HCT116 (cell line): ENCODE results near the gene MISP3. TPM values are rescaled to one million over a fixed set of nuclear protein-coding genes. Genes with fewer than 3 reads are reported as not detected.

Experiments
- ATAC-seq: fragments of 200-7000 bp; cut with Tn5 transposase; 2 replicates; pipeline ENCODE4 v1.9.1; 2020; ENCODE audit warnings: mild to moderate bottlenecking, moderate library complexity
- BruUV-seq: library from RNA; stranded (reverse); fragments of 400-500 nt; replicated peaks from 2 replicates; lab custom pipeline; 2021; lab: Mats Ljungman, UMichigan
- CTCF ChIA-PET: fragments of 300-600 bp; sonication (Branson Sonifier 250); formaldehyde crosslinking; loops from one replicate; lab custom pipeline; 2021; ENCODE audit warnings: antibody characterized with exemption; lab: Charles Lee
- POLR2A ChIA-PET: fragments of 300-600, 350-600 bp; sonication (Branson Sonifier 250); formaldehyde crosslinking; loops from one replicate; lab custom pipeline; 2021; ENCODE audit warnings: antibody characterized with exemption; lab: Charles Lee
- RAD21 ChIA-PET, 2 experiments: fragments of 300-600 bp; sonication (Branson Sonifier 250); formaldehyde crosslinking; loops; one replicate each; lab custom pipeline; 2023; ENCODE audit warnings: low total read pairs in 2 of 2; ENCODE audit not compliant: uncharacterized antibody in 2 of 2, unreplicated experiment in 2 of 2, low non-redundant PET in 1 of 2; lab: Charles Lee
- DNase-seq: peaks from one replicate; pipeline ENCODE4 v3.0.0-alpha.2; 2010; ENCODE audit warnings: low read depth, low spot score
- H2AFZ ChIP-seq: fragments of 200-600 bp; shearing (Covaris generic), sonication (generic); 2 replicates; pipeline ENCODE4 v1.6.1; 2017; ENCODE audit warnings: low read depth, mixed run types, mixed read lengths, antibody characterized with exemption, low read length; ENCODE audit not compliant: poor library complexity, severe bottlenecking
- H3K27ac ChIP-seq: 2 replicates; pipeline ENCODE4 v1.5.1; 2012; ENCODE audit warnings: low read depth, low read length
- H3K27me3 ChIP-seq: fragments of 200-600 bp; sonication (generic); 2 replicates; pipeline ENCODE4 v1.6.1; 2016; ENCODE audit warnings: mixed run types, low read length, mixed read lengths; ENCODE audit not compliant: insufficient read depth
- H3K36me3 ChIP-seq, 2 experiments: fragments of 200-500 bp in 1 of 2; fragments of 200-600 bp in 1 of 2; sonication (Bioruptor generic) in 1 of 2; sonication (generic) in 1 of 2; 2 replicates each; pipeline versions ENCODE4 v1.5.1 to v1.6.1; 2014 to 2016; ENCODE audit warnings: low read length in 2 of 2, inconsistent platforms in 1 of 2, mixed read lengths in 1 of 2, mixed run types in 1 of 2; ENCODE audit not compliant: insufficient read depth in 2 of 2, control insufficient read depth in 1 of 2
- H3K4me1 ChIP-seq, 2 experiments: fragments of 200-600 bp in 1 of 2; sonication (generic) in 1 of 2; 2 replicates each; pipeline versions ENCODE4 v1.5.1 to v1.6.1; 2012 to 2017; ENCODE audit warnings: low read length in 2 of 2, inconsistent platforms in 1 of 2, mild to moderate bottlenecking in 1 of 2, mixed read lengths in 1 of 2, mixed run types in 1 of 2, moderate library complexity in 1 of 2; ENCODE audit not compliant: insufficient read depth in 2 of 2, control insufficient read depth in 1 of 2
- H3K4me2 ChIP-seq: fragments of 200-600 bp; sonication (generic); 2 replicates; pipeline ENCODE4 v1.6.1; 2017; ENCODE audit warnings: mixed run types, low read length, mixed read lengths
- H3K4me3 ChIP-seq, 2 experiments: fragments of 200-600 bp in 1 of 2; sonication (generic) in 1 of 2; replicated peaks in 1 of 2; 2 replicates each; pipeline ENCODE4 v1.5.1; 2011 to 2016; ENCODE audit warnings: low read length in 2 of 2, control low read depth in 1 of 2, low read depth in 1 of 2, mild to moderate bottlenecking in 1 of 2, mixed read lengths in 1 of 2, mixed run types in 1 of 2
- H3K79me2 ChIP-seq: fragments of 200-600 bp; sonication (generic); 2 replicates; pipeline ENCODE4 v1.6.1; 2017; ENCODE audit warnings: mild to moderate bottlenecking, mixed run types, low read length, moderate library complexity, mixed read lengths; ENCODE audit not compliant: insufficient read depth
- H3K9ac ChIP-seq: fragments of 200-600 bp; sonication (generic); 2 replicates; pipeline ENCODE4 v1.6.1; 2016; ENCODE audit warnings: low read length, mixed read lengths
- H3K9me2 ChIP-seq: fragments of 200-600 bp; sonication (generic), shearing (Covaris generic); 2 replicates; pipeline ENCODE4 v1.6.1; 2017; ENCODE audit warnings: mixed run types, mild to moderate bottlenecking, moderate library complexity; ENCODE audit not compliant: insufficient read depth
- H3K9me3 ChIP-seq, 2 experiments: fragments of 200-500 bp in 1 of 2; fragments of 200-600 bp in 1 of 2; sonication (Bioruptor generic) in 1 of 2; sonication (generic) in 1 of 2; 2 replicates each; pipeline ENCODE4 v1.6.1; 2014 to 2017; ENCODE audit warnings: low read length in 2 of 2, mixed read lengths in 2 of 2, inconsistent platforms in 1 of 2, low read depth in 1 of 2, mild to moderate bottlenecking in 1 of 2, mixed run types in 1 of 2, moderate library complexity in 1 of 2; ENCODE audit not compliant: control insufficient read depth in 1 of 2, insufficient read depth in 1 of 2
- H4K20me1 ChIP-seq: fragments of 200-600 bp; sonication (generic), shearing (Covaris generic); 2 replicates; pipeline ENCODE4 v1.6.1; 2017; ENCODE audit warnings: mixed run types, mild to moderate bottlenecking, moderate library complexity; ENCODE audit not compliant: insufficient read depth
- CEBPB ChIP-seq: IDR thresholded peaks from 2 replicates; pipeline ENCODE4 v1.6.1; 2012; ENCODE audit warnings: low read depth
- EGR1 ChIP-seq: IDR thresholded peaks from 2 replicates; pipeline ENCODE4 v1.6.1; 2012; ENCODE audit warnings: low read depth
- EZH2 ChIP-seq: fragments of 200-600 bp; sonication (generic); IDR thresholded peaks from 2 replicates; pipeline ENCODE4 v1.6.1; 2017; ENCODE audit warnings: antibody characterized with exemption, mixed run types
- FOSL1 ChIP-seq: IDR thresholded peaks from 2 replicates; pipeline ENCODE4 v1.6.1; 2012; ENCODE audit warnings: low read depth
- POLR2A ChIP-seq: IDR thresholded peaks from 2 replicates; pipeline ENCODE4 v1.7.0; 2011; ENCODE audit warnings: borderline replicate concordance; ENCODE audit not compliant: insufficient read depth, insufficient read length; ENCODE audit errors: extremely low read depth
- POLR2AphosphoS5 ChIP-seq: IDR thresholded peaks from 2 replicates; pipeline ENCODE4 v1.6.1; 2011; ENCODE audit warnings: mild to moderate bottlenecking, low read depth, low read length, moderate library complexity
- RAD21 ChIP-seq: IDR thresholded peaks from 2 replicates; pipeline ENCODE4 v1.6.1; 2012; ENCODE audit warnings: low read depth, mild to moderate bottlenecking
- SIN3A ChIP-seq: IDR thresholded peaks from 2 replicates; pipeline ENCODE4 v1.6.1; 2012; ENCODE audit warnings: low read depth
- TCF7L2 ChIP-seq: IDR thresholded peaks from 2 replicates; pipeline ENCODE4 v1.7.0; 2011; ENCODE audit warnings: borderline replicate concordance, inconsistent platforms; ENCODE audit not compliant: insufficient read depth, insufficient read length; ENCODE audit errors: extremely low read depth
- YY1 ChIP-seq: IDR thresholded peaks from 2 replicates; pipeline ENCODE4 v1.6.1; 2011; ENCODE audit warnings: low read length, low read depth, moderate library complexity, mild to moderate bottlenecking; ENCODE audit not compliant: insufficient replicate concordance; ENCODE audit errors: extremely low read depth
- ZFX ChIP-seq: fragments of 450-650 bp; IDR thresholded peaks from 2 replicates; pipeline ENCODE4 v1.6.1; 2017
- ZNF274 ChIP-seq: fragments of 200-500 bp; sonication (Bioruptor generic); IDR thresholded peaks from 2 replicates; pipeline ENCODE4 v1.6.1; 2014; ENCODE audit warnings: mild to moderate bottlenecking, low read depth, low read length, inconsistent platforms
- intact Hi-C: fragments of 100-400 bp; cut with micrococcal nuclease; formaldehyde crosslinking; loops from 2 replicates; pipeline ENCODE4 v1.10.0; 2022
- total RNA-seq: library from RNA; stranded (reverse); gene quantifications from one replicate; pipeline ENCODE4 v1.2.1, GENCODE V29; 2021; ENCODE audit not compliant: unreplicated experiment
- TF ChIP-seq, protein P1 (sequence below): IDR thresholded peaks from 2 replicates; pipeline ENCODE4 v1.6.1; 2012; ENCODE audit warnings: low read depth
- TF ChIP-seq, protein P2 (sequence below): IDR thresholded peaks from 2 replicates; pipeline ENCODE4 v1.6.1; 2012
- TF ChIP-seq, protein P3 (sequence below): IDR thresholded peaks from 2 replicates; pipeline ENCODE4 v1.6.1; 2011; ENCODE audit warnings: mild to moderate bottlenecking, low read length, moderate library complexity; ENCODE audit not compliant: insufficient replicate concordance; ENCODE audit errors: extremely low read depth
- TF ChIP-seq, protein P4 (sequence below), 3 experiments: fragments of 200-600 bp in 1 of 3; sonication (generic) in 1 of 3; IDR thresholded peaks in 2 of 3; conservative IDR thresholded peaks in 1 of 3; 2 replicates each; pipeline ENCODE4 v1.5.1; 2012 to 2017; ENCODE audit warnings: low read depth in 2 of 3, low read length in 2 of 3, antibody characterized with exemption in 1 of 3, borderline replicate concordance in 1 of 3, control low read depth in 1 of 3, mild to moderate bottlenecking in 1 of 3, mixed read lengths in 1 of 3, mixed run types in 1 of 3, moderate library complexity in 1 of 3; ENCODE audit not compliant: insufficient read depth in 1 of 3

Gene MISP3
- total RNA-seq, 1 experiment from 2014 or later = 5.2 TPM

DNA sequence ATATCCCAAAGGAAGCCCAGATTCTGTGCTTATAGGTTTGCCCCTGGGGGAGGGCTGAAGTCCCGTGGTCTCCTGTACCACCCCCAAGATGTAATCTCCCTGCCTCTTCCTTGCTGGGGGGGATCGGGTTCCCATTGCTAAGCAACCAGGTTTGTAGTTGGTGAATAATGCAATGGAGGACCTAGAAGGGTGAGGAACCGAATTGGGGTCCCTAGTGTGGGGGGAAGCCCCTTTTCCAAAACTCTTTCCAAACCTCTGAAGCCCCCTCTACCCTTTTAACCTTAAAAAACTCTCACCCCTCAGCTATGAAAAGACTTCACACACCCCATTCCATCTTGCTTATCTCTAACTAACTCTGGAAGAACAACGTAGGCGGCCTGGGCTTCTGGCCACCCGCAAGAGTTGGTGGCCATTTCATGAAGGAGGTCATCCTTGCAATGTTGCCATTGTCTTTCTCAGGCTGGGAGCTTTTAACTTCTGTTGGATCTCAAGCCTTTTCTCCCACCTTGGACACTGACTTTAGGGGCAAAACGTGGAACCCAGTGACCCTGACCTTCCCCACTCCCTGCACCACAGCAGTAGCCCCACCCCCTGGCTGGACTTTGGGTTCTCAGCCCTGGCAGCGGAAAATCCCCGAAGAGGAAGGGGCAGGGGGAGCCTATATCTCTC lies 11.4 kb upstream of the MISP3 start:
- no peak for DNase-seq
- Histone ChIP-seq H3K4me3 (no peak overlapping the region), H3K27me3 (no peaks in the 10 kb centered on the region), H3K27ac (no peak overlapping the region), H2AFZ (no peak overlapping the region), H3K4me2 (no peak overlapping the region), H3K9me2 (no peaks in the 10 kb centered on the region), H3K79me2 (no peaks in the 10 kb centered on the region), H4K20me1 (no peaks in the 10 kb centered on the region), H3K4me1 (peaks cover 22 to 36% of the 10 kb centered on the region in 2 experiments), H3K36me3 (no peaks in the 10 kb centered on the region), H3K9me3 (no peaks in the 10 kb centered on the region), H3K9ac (no peak overlapping the region)
- CTCF ChIA-PET = interaction anchor here (1.3 to 5.7 kb wide), 3 partner anchors 10 to 75 kb away, joined by 3 to 83 read pairs (median 31); partner anchors contain the start of genes ASF1B and MISP3
- no TSS peak for BruUV-seq
- intact Hi-C loops = no loop called here
- POLR2A ChIA-PET = no interaction called here
- TF ChIP-seq POLR2A (no peak), RAD21 (no peak), EZH2 (no peak), CEBPB (no peak), YY1 (no peak), POLR2AphosphoS5 (no peak), EGR1 (no peak), SIN3A (no peak), ZNF274 (no peak), ZFX (no peak), FOSL1 (no peak), TCF7L2 (no peak)
- TF ChIP-seq, protein P1, sequence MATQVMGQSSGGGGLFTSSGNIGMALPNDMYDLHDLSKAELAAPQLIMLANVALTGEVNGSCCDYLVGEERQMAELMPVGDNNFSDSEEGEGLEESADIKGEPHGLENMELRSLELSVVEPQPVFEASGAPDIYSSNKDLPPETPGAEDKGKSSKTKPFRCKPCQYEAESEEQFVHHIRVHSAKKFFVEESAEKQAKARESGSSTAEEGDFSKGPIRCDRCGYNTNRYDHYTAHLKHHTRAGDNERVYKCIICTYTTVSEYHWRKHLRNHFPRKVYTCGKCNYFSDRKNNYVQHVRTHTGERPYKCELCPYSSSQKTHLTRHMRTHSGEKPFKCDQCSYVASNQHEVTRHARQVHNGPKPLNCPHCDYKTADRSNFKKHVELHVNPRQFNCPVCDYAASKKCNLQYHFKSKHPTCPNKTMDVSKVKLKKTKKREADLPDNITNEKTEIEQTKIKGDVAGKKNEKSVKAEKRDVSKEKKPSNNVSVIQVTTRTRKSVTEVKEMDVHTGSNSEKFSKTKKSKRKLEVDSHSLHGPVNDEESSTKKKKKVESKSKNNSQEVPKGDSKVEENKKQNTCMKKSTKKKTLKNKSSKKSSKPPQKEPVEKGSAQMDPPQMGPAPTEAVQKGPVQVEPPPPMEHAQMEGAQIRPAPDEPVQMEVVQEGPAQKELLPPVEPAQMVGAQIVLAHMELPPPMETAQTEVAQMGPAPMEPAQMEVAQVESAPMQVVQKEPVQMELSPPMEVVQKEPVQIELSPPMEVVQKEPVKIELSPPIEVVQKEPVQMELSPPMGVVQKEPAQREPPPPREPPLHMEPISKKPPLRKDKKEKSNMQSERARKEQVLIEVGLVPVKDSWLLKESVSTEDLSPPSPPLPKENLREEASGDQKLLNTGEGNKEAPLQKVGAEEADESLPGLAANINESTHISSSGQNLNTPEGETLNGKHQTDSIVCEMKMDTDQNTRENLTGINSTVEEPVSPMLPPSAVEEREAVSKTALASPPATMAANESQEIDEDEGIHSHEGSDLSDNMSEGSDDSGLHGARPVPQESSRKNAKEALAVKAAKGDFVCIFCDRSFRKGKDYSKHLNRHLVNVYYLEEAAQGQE = no peak
- TF ChIP-seq, protein P2, sequence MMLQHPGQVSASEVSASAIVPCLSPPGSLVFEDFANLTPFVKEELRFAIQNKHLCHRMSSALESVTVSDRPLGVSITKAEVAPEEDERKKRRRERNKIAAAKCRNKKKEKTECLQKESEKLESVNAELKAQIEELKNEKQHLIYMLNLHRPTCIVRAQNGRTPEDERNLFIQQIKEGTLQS = no peak
- TF ChIP-seq, protein P3, sequence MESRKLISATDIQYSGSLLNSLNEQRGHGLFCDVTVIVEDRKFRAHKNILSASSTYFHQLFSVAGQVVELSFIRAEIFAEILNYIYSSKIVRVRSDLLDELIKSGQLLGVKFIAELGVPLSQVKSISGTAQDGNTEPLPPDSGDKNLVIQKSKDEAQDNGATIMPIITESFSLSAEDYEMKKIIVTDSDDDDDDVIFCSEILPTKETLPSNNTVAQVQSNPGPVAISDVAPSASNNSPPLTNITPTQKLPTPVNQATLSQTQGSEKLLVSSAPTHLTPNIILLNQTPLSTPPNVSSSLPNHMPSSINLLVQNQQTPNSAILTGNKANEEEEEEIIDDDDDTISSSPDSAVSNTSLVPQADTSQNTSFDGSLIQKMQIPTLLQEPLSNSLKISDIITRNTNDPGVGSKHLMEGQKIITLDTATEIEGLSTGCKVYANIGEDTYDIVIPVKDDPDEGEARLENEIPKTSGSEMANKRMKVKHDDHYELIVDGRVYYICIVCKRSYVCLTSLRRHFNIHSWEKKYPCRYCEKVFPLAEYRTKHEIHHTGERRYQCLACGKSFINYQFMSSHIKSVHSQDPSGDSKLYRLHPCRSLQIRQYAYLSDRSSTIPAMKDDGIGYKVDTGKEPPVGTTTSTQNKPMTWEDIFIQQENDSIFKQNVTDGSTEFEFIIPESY = no peak
- TF ChIP-seq, protein P4, sequence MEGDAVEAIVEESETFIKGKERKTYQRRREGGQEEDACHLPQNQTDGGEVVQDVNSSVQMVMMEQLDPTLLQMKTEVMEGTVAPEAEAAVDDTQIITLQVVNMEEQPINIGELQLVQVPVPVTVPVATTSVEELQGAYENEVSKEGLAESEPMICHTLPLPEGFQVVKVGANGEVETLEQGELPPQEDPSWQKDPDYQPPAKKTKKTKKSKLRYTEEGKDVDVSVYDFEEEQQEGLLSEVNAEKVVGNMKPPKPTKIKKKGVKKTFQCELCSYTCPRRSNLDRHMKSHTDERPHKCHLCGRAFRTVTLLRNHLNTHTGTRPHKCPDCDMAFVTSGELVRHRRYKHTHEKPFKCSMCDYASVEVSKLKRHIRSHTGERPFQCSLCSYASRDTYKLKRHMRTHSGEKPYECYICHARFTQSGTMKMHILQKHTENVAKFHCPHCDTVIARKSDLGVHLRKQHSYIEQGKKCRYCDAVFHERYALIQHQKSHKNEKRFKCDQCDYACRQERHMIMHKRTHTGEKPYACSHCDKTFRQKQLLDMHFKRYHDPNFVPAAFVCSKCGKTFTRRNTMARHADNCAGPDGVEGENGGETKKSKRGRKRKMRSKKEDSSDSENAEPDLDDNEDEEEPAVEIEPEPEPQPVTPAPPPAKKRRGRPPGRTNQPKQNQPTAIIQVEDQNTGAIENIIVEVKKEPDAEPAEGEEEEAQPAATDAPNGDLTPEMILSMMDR (IDR thresholded peaks at IDR 0.05 in 2 of 3, conservative IDR thresholded peaks at IDR 0.05 in 1 of 3; ENCODE audit: borderline replicate concordance in 1 of 3, insufficient read depth in 1 of 3, low read depth in 2 of 3, low read length in 2 of 3) = no peak
- ATAC-seq = no peak
- RAD21 ChIA-PET = no interaction called here
